Urothelium cell line (cell line): ENCODE results near the gene PTPRT.

Source experiments
- DNase-seq: peaks from one replicate; pipeline ENCODE4 v3.0.0; 2011; ENCODE audit warnings: low spot score, mixed read lengths
- FAIRE-seq: peaks from 2 replicates; lab custom pipeline; 2011; peaks lifted over from hg19 to GRCh38; lab: Jason Lieb, UNC

PTPRT gene

GRCh38 chr20:42359617-42360016, 830.1 kb downstream of the PTPRT start:
- FAIRE-seq: no peak

GRCh38 chr20:42352096-42352495, 837.6 kb downstream of the PTPRT start:
- no peak for DNase-seq
- no peak for FAIRE-seq

More at GRCh38 chr20:42359617-42360016, 830.1 kb downstream of the PTPRT start:
- no peak for DNase-seq

GRCh38 chr20:42350521-42350920, 839.2 kb downstream of the PTPRT start:
- FAIRE-seq (no peak), DNase-seq (no peak)

GRCh38 chr20:42346189-42347170, 843.2 kb downstream of the PTPRT start:
- DNase-seq (no peak), FAIRE-seq (no peak)

- no peak for FAIRE-seq
- DNase-seq: no peak
Observed at GRCh38 chr20:42341654-42342053, 848.1 kb downstream of the PTPRT start.

GRCh38 chr20:42340368-42340767, 849.3 kb downstream of the PTPRT start:
- no peak for FAIRE-seq
- DNase-seq: no peak

GRCh38 chr20:42338294-42339201, 851.2 kb downstream of the PTPRT start:
- DNase-seq: no peak
- FAIRE-seq: no peak

- no peak for FAIRE-seq
- no peak for DNase-seq
Observed at GRCh38 chr20:42336576-42336975, 853.1 kb downstream of the PTPRT start.

- FAIRE-seq: no peak
- DNase-seq: no peak
Observed at GRCh38 chr20:42319252-42320013, 870.3 kb downstream of the PTPRT start.

- DNase-seq (no peak), FAIRE-seq (no peak)
Observed at GRCh38 chr20:42313704-42314103, 876.0 kb downstream of the PTPRT start.

- no peak for DNase-seq
- FAIRE-seq: no peak
Observed at GRCh38 chr20:42309050-42309449, 880.7 kb downstream of the PTPRT start.

GRCh38 chr20:42308171-42308570, 881.5 kb downstream of the PTPRT start:
- FAIRE-seq: no peak
- DNase-seq: no peak

GRCh38 chr20:42295592-42295991, 894.1 kb downstream of the PTPRT start:
- FAIRE-seq (no peak), DNase-seq (no peak)

- no peak for DNase-seq
- FAIRE-seq: no peak
Observed at GRCh38 chr20:42294976-42295375, 894.7 kb downstream of the PTPRT start.

GRCh38 chr20:42281801-42282200, 907.9 kb downstream of the PTPRT start:
- DNase-seq (no peak), FAIRE-seq (no peak)

- FAIRE-seq: no peak
Observed at GRCh38 chr20:42276718-42277602, 912.7 kb downstream of the PTPRT start.

GRCh38 chr20:42274986-42275385, 914.7 kb downstream of the PTPRT start:
- DNase-seq (no peak), FAIRE-seq (no peak)

More at GRCh38 chr20:42276718-42277602, 912.7 kb downstream of the PTPRT start:
- DNase-seq: no peak

GRCh38 chr20:42272516-42272915, 917.2 kb downstream of the PTPRT start:
- FAIRE-seq: no peak
- DNase-seq: no peak

GRCh38 chr20:42270539-42270938, 919.2 kb downstream of the PTPRT start:
- FAIRE-seq (no peak), DNase-seq (no peak)
